ENCODE results near the gene ZNF836.

Gene ZNF836

DNA sequence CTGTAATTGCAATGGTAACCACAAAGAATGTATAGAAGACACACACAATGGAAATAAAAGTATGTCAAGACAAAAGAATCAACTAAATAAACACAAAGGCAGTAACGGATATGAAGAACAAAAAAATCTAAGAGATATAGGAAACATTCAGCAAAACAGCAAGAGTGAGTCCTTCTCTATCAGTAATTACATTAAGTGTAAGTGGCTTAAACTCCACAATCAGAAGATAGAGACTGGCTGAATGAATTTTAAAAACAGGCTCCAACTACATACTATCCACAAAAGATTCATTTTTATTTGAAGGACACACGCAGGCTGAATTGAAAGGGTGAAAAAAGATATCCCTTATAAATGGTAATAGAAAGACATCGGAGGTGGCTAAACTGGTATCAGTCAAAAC, 51.1 kb downstream of the ZNF836 start:
- no peak for DNase-seq (ENCODE audit: low spot score)
- TF ChIP-seq, protein P1, sequence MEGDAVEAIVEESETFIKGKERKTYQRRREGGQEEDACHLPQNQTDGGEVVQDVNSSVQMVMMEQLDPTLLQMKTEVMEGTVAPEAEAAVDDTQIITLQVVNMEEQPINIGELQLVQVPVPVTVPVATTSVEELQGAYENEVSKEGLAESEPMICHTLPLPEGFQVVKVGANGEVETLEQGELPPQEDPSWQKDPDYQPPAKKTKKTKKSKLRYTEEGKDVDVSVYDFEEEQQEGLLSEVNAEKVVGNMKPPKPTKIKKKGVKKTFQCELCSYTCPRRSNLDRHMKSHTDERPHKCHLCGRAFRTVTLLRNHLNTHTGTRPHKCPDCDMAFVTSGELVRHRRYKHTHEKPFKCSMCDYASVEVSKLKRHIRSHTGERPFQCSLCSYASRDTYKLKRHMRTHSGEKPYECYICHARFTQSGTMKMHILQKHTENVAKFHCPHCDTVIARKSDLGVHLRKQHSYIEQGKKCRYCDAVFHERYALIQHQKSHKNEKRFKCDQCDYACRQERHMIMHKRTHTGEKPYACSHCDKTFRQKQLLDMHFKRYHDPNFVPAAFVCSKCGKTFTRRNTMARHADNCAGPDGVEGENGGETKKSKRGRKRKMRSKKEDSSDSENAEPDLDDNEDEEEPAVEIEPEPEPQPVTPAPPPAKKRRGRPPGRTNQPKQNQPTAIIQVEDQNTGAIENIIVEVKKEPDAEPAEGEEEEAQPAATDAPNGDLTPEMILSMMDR (IDR thresholded peaks at IDR 0.05; ENCODE audit: extremely low read depth, missing control alignments) = no peak

DNA sequence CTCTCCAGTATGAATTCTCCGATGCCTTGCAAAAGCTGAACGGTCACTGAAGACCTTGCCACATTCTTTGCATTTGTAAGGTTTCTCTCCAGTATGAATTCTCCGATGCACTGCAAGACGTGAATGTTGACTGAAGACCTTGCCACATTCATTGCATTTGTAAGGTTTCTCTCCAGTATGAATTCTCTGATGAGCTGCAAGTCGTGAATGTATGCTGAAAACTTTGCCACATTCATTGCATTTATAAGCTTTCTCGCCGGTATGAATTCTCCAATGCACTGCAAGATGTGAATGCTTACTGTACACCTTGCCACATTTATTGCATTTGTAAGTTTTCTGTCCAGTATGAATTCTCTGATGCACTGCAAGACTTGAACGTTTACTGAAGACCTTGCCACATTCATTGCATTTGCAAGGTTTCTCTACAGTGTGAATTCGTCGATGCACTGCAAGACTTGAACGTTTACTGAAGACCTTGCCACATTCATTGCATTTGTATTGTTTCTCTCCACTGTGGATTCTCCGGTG, 55.8 kb downstream of the ZNF836 start:
- TF ChIP-seq, protein P1 (IDR thresholded peaks at IDR 0.05; ENCODE audit: extremely low read depth, missing control alignments) = no peak
- DNase-seq (ENCODE audit: low spot score) = no peak

DNA sequence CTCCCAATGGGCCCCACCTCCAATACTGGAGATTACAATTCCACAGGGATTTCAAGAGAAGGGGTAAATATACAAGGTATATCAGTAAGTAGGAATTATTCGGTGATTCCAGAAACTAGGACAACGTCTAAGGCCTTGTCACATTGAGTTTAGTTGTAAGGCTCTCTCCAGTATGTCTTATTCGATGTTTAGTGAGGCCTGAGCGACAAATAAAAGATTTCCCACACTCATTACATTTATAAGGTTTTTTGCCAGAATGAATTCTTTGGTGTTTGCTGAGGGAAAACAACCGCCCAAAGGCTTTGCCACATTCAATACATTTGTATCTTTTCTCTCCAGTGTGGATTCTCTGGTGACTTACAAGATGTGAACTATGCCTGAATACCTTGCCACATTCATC, 56.7 kb downstream of the ZNF836 start:
- TF ChIP-seq, protein P1 (IDR thresholded peaks at IDR 0.05; ENCODE audit: extremely low read depth, missing control alignments) = no peak
- no peak for DNase-seq (ENCODE audit: low spot score)

DNA sequence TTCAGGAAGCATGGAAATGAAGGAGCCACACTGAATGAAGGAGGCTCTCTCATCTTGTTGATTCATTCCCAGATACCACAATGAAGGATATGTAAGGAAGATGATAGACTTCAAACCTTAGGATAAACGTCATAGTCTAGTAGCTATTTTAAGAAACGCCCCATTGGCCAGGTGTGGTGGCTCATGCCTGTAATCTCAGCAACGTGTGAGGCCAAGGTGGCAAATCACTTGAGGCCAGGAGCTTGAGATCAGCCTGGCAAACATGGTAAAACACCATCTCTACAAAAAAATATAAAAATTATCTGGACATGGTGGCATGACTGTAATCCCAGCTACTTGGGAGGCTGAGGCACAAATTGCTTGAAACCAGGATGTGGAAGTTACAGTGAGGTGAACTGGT, 58.8 kb downstream of the ZNF836 start:
- no peak for DNase-seq (ENCODE audit: low spot score)
- TF ChIP-seq, protein P1 (IDR thresholded peaks at IDR 0.05; ENCODE audit: extremely low read depth, missing control alignments) = no peak

DNA sequence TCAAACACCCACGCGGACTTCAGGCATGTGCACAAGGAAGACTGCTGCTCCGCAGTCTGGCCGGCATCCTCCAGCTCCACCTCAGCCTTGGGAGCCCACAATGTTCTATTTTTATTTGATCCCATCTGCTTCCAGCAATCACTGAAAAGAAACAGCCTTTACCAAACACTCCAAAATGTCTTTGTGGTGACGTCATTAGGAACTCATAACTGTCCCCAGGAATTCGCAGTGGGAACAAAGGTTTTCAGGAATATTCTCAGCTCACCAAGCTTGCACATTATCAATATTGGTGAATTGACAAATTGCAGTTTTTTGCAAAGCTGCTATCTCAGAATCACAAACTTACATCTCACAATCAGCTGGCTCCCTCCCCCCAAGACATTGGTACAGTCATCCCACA, 60.6 kb downstream of the ZNF836 start:
- TF ChIP-seq, protein P1 (IDR thresholded peaks at IDR 0.05; ENCODE audit: extremely low read depth, missing control alignments) = no peak
- no peak for DNase-seq (ENCODE audit: low spot score)
